Stimulated activated CD8-positive, alpha-beta memory T cell treated with anti-CD3 and anti-CD28 coated beads, Interleukin-15, amount 100 ng/mL, for 4 hours (primary cell): Measurements from ENCODE around the gene DNMBP.

Source experiments
- DNase-seq, 2 donors: peaks; one replicate each; pipeline ENCODE4 v3.0.0-alpha.2; 2020; ENCODE audit warnings: low read depth in 2 of 2

Gene DNMBP

GRCh38 chr10:99827936-99828335, 181.8 kb downstream of the DNMBP start:
- no peak for DNase-seq
